Measurements from ENCODE around the gene SBF1. TPM values are rescaled to one million over a fixed set of nuclear protein-coding genes. Genes with fewer than 3 reads are reported as not detected.

SBF1 gene
- total and polyA plus RNA-seq, 2 donors (not counting 1 experiment from before 2014, with no cell fraction given) = 110 to 254 TPM

DNA sequence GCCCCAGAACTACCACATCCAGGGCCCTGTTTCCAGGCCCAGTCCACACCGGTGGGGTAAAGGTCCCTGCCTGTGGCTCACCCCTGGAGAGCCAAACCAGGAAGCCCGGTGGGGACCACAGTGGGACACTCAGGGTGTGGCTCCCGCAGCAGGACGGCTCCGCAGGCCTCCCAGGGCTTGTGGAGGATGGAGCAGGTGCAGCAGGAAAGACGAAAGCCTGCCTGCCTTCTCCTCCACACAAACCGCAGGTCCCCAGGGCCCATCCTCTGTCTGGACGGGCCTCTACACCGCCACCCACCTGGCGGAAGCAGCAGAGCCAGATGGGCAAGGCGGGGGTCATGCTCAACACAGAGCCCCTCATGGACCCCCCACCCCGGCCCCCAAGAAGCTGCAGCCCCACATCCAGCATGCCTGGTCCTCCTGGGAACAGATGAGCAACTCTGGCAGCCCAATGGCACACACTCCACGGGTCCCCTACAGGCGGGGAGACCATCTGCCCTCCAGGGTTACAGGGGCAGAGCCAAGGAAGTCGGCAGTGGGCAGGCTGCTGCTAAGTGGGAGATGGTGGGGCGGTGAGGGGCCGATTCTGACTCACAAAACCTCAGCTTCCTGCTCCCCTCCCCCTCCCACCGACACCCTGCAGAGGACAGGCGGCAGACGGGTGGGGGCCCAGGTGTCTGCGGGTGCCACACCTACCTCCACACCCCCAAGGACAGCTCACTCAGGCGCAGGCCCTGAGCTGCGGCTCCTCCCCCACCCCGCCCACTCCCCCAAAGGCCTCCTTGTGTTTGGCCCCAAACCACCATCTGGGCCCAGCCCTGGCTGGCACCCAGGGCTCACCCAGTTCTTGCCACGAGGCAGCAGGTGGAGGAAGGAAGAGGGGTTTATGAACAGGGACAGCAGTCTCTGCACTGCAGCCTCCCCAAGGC lies 5.2 kb downstream of the SBF1 start:
- intact Hi-C loops (cut with micrococcal nuclease) = loop anchor here (1.0 to 10.0 kb wide), 10 partner anchors 12 to 535 kb away; partner anchors contain the start of genes ADM2, LMF2, PPP6R2 and SCO2
- H3K36me3 ChIP-seq (replicated peaks in 1 of 2; ENCODE audit: control extremely low read depth in 1 of 2, control insufficient read depth in 1 of 2, extremely low read depth in 1 of 2, insufficient read depth in 2 of 2, low read length in 1 of 2) = peaks cover 0 to 39% of the 10 kb centered on the region in 2 experiments

More for the DNA sequence above, 5.2 kb downstream of the SBF1 start:
- Histone ChIP-seq H3K4me2 (replicated peaks; ENCODE audit: low read depth, low read length, poor library complexity, severe bottlenecking) (peak overlapping the region; percentile 99), H3K4me3 (ENCODE audit: control extremely low read depth in 1 of 5, extremely low read depth in 1 of 5, insufficient read depth in 1 of 5, low read depth in 2 of 5, low read length in 4 of 5) (peak overlapping the region in 4 of 5 experiments; percentile 1 to 39 (median 29)), H3K27me3 (replicated peaks in 1 of 4; ENCODE audit: control extremely low read depth in 1 of 4, control insufficient read depth in 3 of 4, insufficient read depth in 4 of 4, low read length in 3 of 4) (no peaks in the 10 kb centered on the region), H3K9me3 (ENCODE audit: control extremely low read depth in 1 of 3, control insufficient read depth in 2 of 3, insufficient read depth in 1 of 3, low read length in 2 of 3) (no peaks in the 10 kb centered on the region), H2AFZ (ENCODE audit: insufficient read depth, low read depth, low read length, poor library complexity, severe bottlenecking) (no peak overlapping the region), H3K9ac (ENCODE audit: low read length) (peak overlapping the region; percentile 53), H3K4me1 (ENCODE audit: control insufficient read depth in 2 of 2, insufficient read depth in 2 of 2, low read length in 2 of 2) (peaks cover 60 to 66% of the 10 kb centered on the region in 2 donors), H4K20me1 (ENCODE audit: control insufficient read depth, insufficient read depth, low read length, poor library complexity, severe bottlenecking) (peaks cover 66% of the 10 kb centered on the region), H3K27ac (ENCODE audit: low read length in 2 of 2) (peak overlapping the region; percentile 69 to 90), H3K79me2 (ENCODE audit: control insufficient read depth, insufficient read depth, low read length) (peaks cover 63% of the 10 kb centered on the region)
- ChIA-PET CTCF (interaction anchor here (0.7 to 2.6 kb wide), 19 partner anchors 9 to 539 kb away, joined by 3 to 20 read pairs (median 4); partner anchors contain the start of genes SCO2 and SYCE3), POLR2A (interaction anchor here (0.6 to 2.6 kb wide), 21 partner anchors 8 to 279 kb away, joined by 3 to 22 read pairs (median 5); partner anchors contain the start of genes ADM2, CHKB, LMF2 and NCAPH2)
- H3K27me3 Mint-ChIP-seq = no peaks in the 10 kb centered on the region
- under 1% methylated on average over 19 of the region's 25 CpGs for WGBS (ENCODE audit: insufficient coverage)
- ATAC-seq (ENCODE audit: low read depth) (peak; percentile 79), DNase-seq (peak; percentile 96)
- H3K9me3 Mint-ChIP-seq (ENCODE audit: insufficient read depth) = no peaks in the 10 kb centered on the region
- no peak for TF ChIP-seq EZH2 (IDR thresholded peaks at IDR 0.05; ENCODE audit: borderline replicate concordance, insufficient read depth, low read depth, low read length, poor library complexity, severe bottlenecking)
- peak; percentile 31 for TF ChIP-seq CTCF (IDR thresholded peaks at IDR 0.05)
- peak overlapping the region; percentile 96 for H3K27ac Mint-ChIP-seq
- peaks cover 69% of the 10 kb centered on the region for H3K4me1 Mint-ChIP-seq
- H3K4me3 Mint-ChIP-seq = peak overlapping the region; percentile 83

All from B cell (primary cell).